Mesenchymal stem cell (in vitro differentiated cells and primary cell): ENCODE measurements around the gene UNK. TPM values are rescaled to one million over a fixed set of nuclear protein-coding genes. Genes with fewer than 3 reads are reported as not detected.

Experiments
- DNase-seq: peaks from one replicate; pipeline ENCODE4 v3.0.0-alpha.2; 2013
- H2AFZ ChIP-seq: one replicate; pipeline ENCODE4 v1.6.1; 2013; ENCODE audit warnings: low read depth, mild to moderate bottlenecking, control low read depth, inconsistent platforms, low read length, moderate library complexity
- H2AK5ac ChIP-seq: 2 replicates; pipeline ENCODE4 v1.6.1; 2013; ENCODE audit warnings: low read length, moderate library complexity, mild to moderate bottlenecking, inconsistent platforms; ENCODE audit not compliant: severe bottlenecking
- H2BK120ac ChIP-seq: one replicate; pipeline ENCODE4 v1.6.1; 2013; ENCODE audit warnings: low read depth, mild to moderate bottlenecking, inconsistent platforms, low read length, moderate library complexity
- H2BK12ac ChIP-seq, 2 experiments: one replicate each; pipeline ENCODE4 v1.6.1; 2013; ENCODE audit warnings: inconsistent platforms in 2 of 2, low read length in 2 of 2, mild to moderate bottlenecking in 2 of 2, moderate library complexity in 2 of 2, control low read depth in 1 of 2
- H2BK15ac ChIP-seq: one replicate; pipeline ENCODE4 v1.6.1; 2013; ENCODE audit warnings: mild to moderate bottlenecking, low read depth, inconsistent platforms; ENCODE audit not compliant: poor library complexity, severe bottlenecking
- H2BK5ac ChIP-seq: 2 replicates; pipeline ENCODE4 v1.6.1; 2013; ENCODE audit warnings: low read depth, mild to moderate bottlenecking, low read length, control low read depth, inconsistent platforms; ENCODE audit not compliant: poor library complexity, severe bottlenecking
- H3K14ac ChIP-seq, 2 experiments: one replicate each; pipeline ENCODE4 v1.6.1; 2013; ENCODE audit warnings: inconsistent platforms in 2 of 2, low read length in 2 of 2, control low read depth in 1 of 2, mild to moderate bottlenecking in 1 of 2, moderate library complexity in 1 of 2
- H3K18ac ChIP-seq, 2 experiments: one replicate each; pipeline ENCODE4 v1.6.1; 2013; ENCODE audit warnings: inconsistent platforms in 2 of 2, low read length in 2 of 2, control low read depth in 1 of 2, low read depth in 1 of 2, mild to moderate bottlenecking in 1 of 2
- H3K23ac ChIP-seq, 2 experiments: one replicate each; pipeline ENCODE4 v1.6.1; 2013; ENCODE audit warnings: inconsistent platforms in 2 of 2, low read length in 2 of 2, mild to moderate bottlenecking in 2 of 2, moderate library complexity in 2 of 2, control low read depth in 1 of 2
- H3K27ac ChIP-seq: 2 replicates; pipeline ENCODE4 v1.5.1; 2013; ENCODE audit warnings: mild to moderate bottlenecking, moderate library complexity, low read length, control low read depth, inconsistent platforms; ENCODE audit not compliant: poor library complexity, severe bottlenecking
- H3K27me3 ChIP-seq, 2 experiments: 2 replicates each; pipeline versions ENCODE4 v1.6.1 to v1.7.0; 2013; ENCODE audit warnings: low read length in 2 of 2, mild to moderate bottlenecking in 2 of 2, moderate library complexity in 2 of 2, control low read depth in 1 of 2, inconsistent platforms in 1 of 2; ENCODE audit not compliant: control insufficient read depth in 1 of 2, insufficient read depth in 1 of 2
- H3K36me3 ChIP-seq, 2 experiments: 2 replicates each; pipeline versions ENCODE4 v1.6.1 to v1.7.0; 2013; ENCODE audit warnings: low read length in 2 of 2, control low read depth in 1 of 2, inconsistent platforms in 1 of 2, low read depth in 1 of 2, mild to moderate bottlenecking in 1 of 2; ENCODE audit not compliant: insufficient read depth in 2 of 2, control insufficient read depth in 1 of 2
- H3K4ac ChIP-seq, 2 experiments: one replicate each; pipeline ENCODE4 v1.6.1; 2013; ENCODE audit warnings: inconsistent platforms in 2 of 2, low read length in 2 of 2, mild to moderate bottlenecking in 2 of 2, moderate library complexity in 2 of 2, control low read depth in 1 of 2, low read depth in 1 of 2
- H3K4me1 ChIP-seq: 2 replicates; pipeline ENCODE4 v1.6.1; 2013; ENCODE audit warnings: low read depth, low read length, control low read depth; ENCODE audit not compliant: control insufficient read depth, insufficient read depth
- H3K4me2 ChIP-seq: 2 replicates; pipeline ENCODE4 v1.6.1; 2013; ENCODE audit warnings: low read length, mild to moderate bottlenecking, inconsistent platforms; ENCODE audit not compliant: poor library complexity, severe bottlenecking
- H3K4me3 ChIP-seq, 2 experiments: 2 replicates each; pipeline versions ENCODE4 v1.5.1 to v1.7.0; 2013; ENCODE audit warnings: low read length in 2 of 2, mild to moderate bottlenecking in 2 of 2, control low read depth in 1 of 2, low read depth in 1 of 2; ENCODE audit not compliant: insufficient read depth in 1 of 2
- H3K79me1 ChIP-seq: replicated peaks from 2 replicates; pipeline ENCODE4 v1.6.1; 2013; ENCODE audit warnings: mild to moderate bottlenecking, control low read depth, low read length, inconsistent platforms; ENCODE audit not compliant: poor library complexity, severe bottlenecking
- H3K9ac ChIP-seq: 2 replicates; pipeline ENCODE4 v1.7.0; 2013; ENCODE audit warnings: mild to moderate bottlenecking, low read length, moderate library complexity
- H3K9me3 ChIP-seq: 2 replicates; pipeline ENCODE4 v1.7.0; 2013; ENCODE audit warnings: mild to moderate bottlenecking, low read length; ENCODE audit not compliant: control insufficient read depth
- H4K8ac ChIP-seq: one replicate; pipeline ENCODE4 v1.6.1; 2013; ENCODE audit warnings: inconsistent platforms, mild to moderate bottlenecking, low read length, moderate library complexity
- H4K91ac ChIP-seq: one replicate; pipeline ENCODE4 v1.6.1; 2013; ENCODE audit warnings: mild to moderate bottlenecking, low read length, inconsistent platforms
- WGBS: methylation state at CpG from one replicate; pipeline ENCODE4 v1.1.7; 2013; ENCODE audit warnings: mixed read lengths; 5-methylcytosine and 5-hydroxymethylcytosine counted together
- polyA plus RNA-seq, 2 experiments: library from polyadenylated mRNA; stranded (reverse); fragments of 200-250 nt; gene quantifications; one replicate each; pipeline ENCODE4 v1.2.3, GENCODE V29; 2013

The UNK gene
- polyA plus RNA-seq (2013, experiment 1 of 2) = 16.2 TPM
- polyA plus RNA-seq (2013, experiment 2 of 2) = 14.8 TPM

GRCh38 chr17:75784473-75785015, at the start of gene UNK:
UNK (plus strand) TSS chr17:75784806; CDS start chr17:75784881, 75 bp downstream.
- Histone ChIP-seq H2AK5ac (peak within 1 kb of the TSS; percentile 98), H3K36me3 (no peaks in the 10 kb centered on the region), H3K9ac (peak within 1 kb of the TSS; percentile 100), H3K4me1 (peaks cover 14% of the 10 kb centered on the region), H3K4me2 (peak within 1 kb of the TSS; percentile 78), H2BK12ac (peak within 1 kb of the TSS; percentile 22 to 94), H2AFZ (peak within 1 kb of the TSS; percentile 93), H2BK15ac (peak within 1 kb of the TSS; percentile 96), H3K23ac (peak within 1 kb of the TSS; percentile 0 to 34), H3K14ac (peak within 1 kb of the TSS in 1 of 2 experiments; percentile 99), H3K79me1 (peaks cover 4% of the 10 kb centered on the region), H3K27ac (peak within 1 kb of the TSS; percentile 100), H3K18ac (peak within 1 kb of the TSS; percentile 98 to 99), H3K4me3 (peak within 1 kb of the TSS; percentile 80 to 82), H3K4ac (peak within 1 kb of the TSS; percentile 82 to 100), H2BK120ac (peak within 1 kb of the TSS; percentile 83), H3K9me3 (no peaks in the 10 kb centered on the region), H2BK5ac (peak within 1 kb of the TSS; percentile 94), H3K27me3 (no peaks in the 10 kb centered on the region), H4K91ac (peak within 1 kb of the TSS; percentile 97), H4K8ac (peak within 1 kb of the TSS; percentile 97)
- DNase-seq = peak; percentile 100
- WGBS = under 1% methylated on average over 29 of the region's 45 CpGs

- H2BK15ac ChIP-seq = no peak overlapping the region
These were observed 48.3 kb upstream of the UNK start for GRCh38 chr17:75736173-75736835.

GRCh38 chr17:75737133-75737962, 47.3 kb upstream of the UNK start:
- Histone ChIP-seq H3K4me1 (peaks cover 11% of the 10 kb centered on the region), H3K4me2 (no peak overlapping the region), H3K14ac (no peak overlapping the region), H3K4ac (no peak overlapping the region), H3K27ac (no peak overlapping the region), H3K23ac (no peak overlapping the region), H3K9ac (no peak overlapping the region), H2AK5ac (no peak overlapping the region), H2BK5ac (no peak overlapping the region), H2BK12ac (no peak overlapping the region), H4K8ac (no peak overlapping the region), H2BK120ac (no peak overlapping the region), H4K91ac (no peak overlapping the region), H3K9me3 (no peaks in the 10 kb centered on the region), H3K36me3 (peaks cover 0 to 84% of the 10 kb centered on the region in 2 experiments), H3K4me3 (no peak overlapping the region), H3K18ac (no peak overlapping the region), H2BK15ac (no peak overlapping the region), H2AFZ (no peak overlapping the region), H3K79me1 (peaks cover 21% of the 10 kb centered on the region), H3K27me3 (peaks cover 0 to 9% of the 10 kb centered on the region in 2 experiments)
- 79% methylated on average over 20 of the region's 20 CpGs for WGBS
- DNase-seq = no peak

More at GRCh38 chr17:75736173-75736835, 48.3 kb upstream of the UNK start:
- Histone ChIP-seq H3K9me3 (no peaks in the 10 kb centered on the region), H3K9ac (no peak overlapping the region), H2AFZ (no peak overlapping the region), H2BK12ac (no peak overlapping the region), H3K23ac (no peak overlapping the region), H3K4me2 (no peak overlapping the region), H2AK5ac (no peak overlapping the region), H3K4me3 (no peak overlapping the region), H4K91ac (no peak overlapping the region), H3K27me3 (peaks cover 0 to 9% of the 10 kb centered on the region in 2 experiments), H3K79me1 (peaks cover 26% of the 10 kb centered on the region), H3K4me1 (peaks cover 11% of the 10 kb centered on the region), H4K8ac (no peak overlapping the region), H2BK120ac (no peak overlapping the region), H3K4ac (no peak overlapping the region), H3K27ac (no peak overlapping the region), H3K14ac (no peak overlapping the region), H2BK5ac (no peak overlapping the region), H3K36me3 (peaks cover 0 to 86% of the 10 kb centered on the region in 2 experiments), H3K18ac (no peak overlapping the region)
- DNase-seq = no peak
- 88% methylated on average over 26 of the region's 26 CpGs for WGBS
